Endothelial cell of umbilical vein (primary cell): Measurements from ENCODE around the gene FCN2. TPM values are rescaled to one million over a fixed set of nuclear protein-coding genes. Genes with fewer than 3 reads are reported as not detected.

ENCODE experiments used
- BruUV-seq: library from RNA; stranded (reverse); fragments of 400-500 nt; replicated peaks from 2 replicates; lab custom pipeline; 2021; lab: Mats Ljungman, UMichigan
- CTCF ChIA-PET: fragments of 300-600, 350-600 bp; sonication (Branson Sonifier 250); formaldehyde crosslinking; loops from one replicate; lab custom pipeline; 2021; ENCODE audit warnings: antibody characterized with exemption, inconsistent platforms; lab: Charles Lee
- POLR2A ChIA-PET: fragments of 300-600, 350-600 bp; sonication (Branson Sonifier 250); formaldehyde crosslinking; loops from one replicate; lab custom pipeline; 2021; ENCODE audit warnings: antibody characterized with exemption, inconsistent platforms; lab: Charles Lee
- DNase-seq: peaks from one replicate; pipeline ENCODE4 v3.0.0-alpha.2; 2011; ENCODE audit warnings: low read depth, low spot score
- FAIRE-seq: peaks from 2 replicates; lab custom pipeline; 2011; peaks lifted over from hg19 to GRCh38; lab: Jason Lieb, UNC
- H2AFZ ChIP-seq: 2 replicates; pipeline ENCODE4 v1.6.0; 2012; ENCODE audit warnings: low read depth, low read length, control low read depth, inconsistent platforms
- H3K27ac ChIP-seq: 2 replicates; pipeline ENCODE4 v1.5.1; 2011; ENCODE audit warnings: low read depth, mild to moderate bottlenecking, control low read depth, low read length, moderate library complexity; ENCODE audit not compliant: insufficient read depth
- H3K27me3 ChIP-seq, 2 experiments: 2 replicates each; pipeline versions ENCODE4 v1.6.0 to v1.6.1; 2011; ENCODE audit warnings: low read length in 2 of 2, mixed read lengths in 1 of 2; ENCODE audit not compliant: control insufficient read depth in 2 of 2, insufficient read depth in 2 of 2
- H3K36me3 ChIP-seq, 2 experiments: 2 replicates in 1 of 2; 3 replicates in 1 of 2; pipeline ENCODE4 v1.5.1; 2011; ENCODE audit warnings: low read length in 2 of 2, mild to moderate bottlenecking in 1 of 2, moderate library complexity in 1 of 2; ENCODE audit not compliant: control insufficient read depth in 2 of 2, insufficient read depth in 2 of 2; ENCODE audit errors: extremely low read depth in 1 of 2
- H3K4me1 ChIP-seq: 3 replicates; pipeline ENCODE4 v1.5.1; 2011; ENCODE audit warnings: mild to moderate bottlenecking, low read length; ENCODE audit not compliant: control insufficient read depth, insufficient read depth; ENCODE audit errors: extremely low read depth
- H3K4me2 ChIP-seq: 2 replicates; pipeline ENCODE4 v1.6.1; 2011; ENCODE audit warnings: low read length, control low read depth, mixed read lengths; ENCODE audit not compliant: insufficient read depth
- H3K4me3 ChIP-seq, 3 experiments: fragments of 200-600 bp in 1 of 3; sonication (generic), shearing (Covaris generic) in 1 of 3; replicated peaks in 1 of 3; 2 replicates each; pipeline ENCODE4 v1.5.1; 2011 to 2016; ENCODE audit warnings: control low read depth in 3 of 3, low read length in 3 of 3, mild to moderate bottlenecking in 2 of 3, inconsistent platforms in 1 of 3, low read depth in 1 of 3, moderate library complexity in 1 of 3; ENCODE audit not compliant: insufficient read depth in 1 of 3
- H3K79me2 ChIP-seq: 2 replicates; pipeline ENCODE4 v1.6.0; 2012; ENCODE audit warnings: low read length, inconsistent platforms; ENCODE audit not compliant: control insufficient read depth, insufficient read depth
- H3K9ac ChIP-seq: replicated peaks from 2 replicates; pipeline ENCODE3; 2011; ENCODE audit warnings: low read length, control low read depth; ENCODE audit not compliant: insufficient read depth; ENCODE audit errors: extremely low read depth
- H3K9me1 ChIP-seq: replicated peaks from 3 replicates; pipeline ENCODE4 v1.6.0; 2011; ENCODE audit warnings: mild to moderate bottlenecking, low read length; ENCODE audit not compliant: control insufficient read depth, insufficient read depth; ENCODE audit errors: extremely low read depth
- H3K9me3 ChIP-seq: replicated peaks from 2 replicates; pipeline ENCODE4 v1.5.1; 2012; ENCODE audit warnings: low read length, inconsistent platforms; ENCODE audit not compliant: control insufficient read depth, insufficient read depth
- H4K20me1 ChIP-seq: replicated peaks from 2 replicates; pipeline ENCODE3; 2011; ENCODE audit warnings: mild to moderate bottlenecking, low read length; ENCODE audit not compliant: control insufficient read depth, insufficient read depth; ENCODE audit errors: extremely low read depth
- CTCF ChIP-seq, 2 donors: IDR thresholded peaks; 1 replicate in 1 of 2; 2 replicates in 1 of 2; pipeline ENCODE4 v1.5.1; 2011; ENCODE audit warnings: low read length in 2 of 2, mild to moderate bottlenecking in 2 of 2, moderate library complexity in 2 of 2, control low read depth in 1 of 2, inconsistent platforms in 1 of 2, low read depth in 1 of 2; ENCODE audit not compliant: insufficient read depth in 1 of 2; ENCODE audit errors: extremely low read depth in 1 of 2
- EZH2 ChIP-seq: IDR thresholded peaks from 2 replicates; pipeline ENCODE4 v1.6.1; 2012; ENCODE audit warnings: borderline replicate concordance, low read depth, mild to moderate bottlenecking, moderate library complexity, low read length, inconsistent platforms; ENCODE audit not compliant: severe bottlenecking
- FOS ChIP-seq: IDR thresholded peaks from 2 replicates; pipeline ENCODE4 v1.6.1; 2011; ENCODE audit warnings: mild to moderate bottlenecking, low read length, moderate library complexity, borderline replicate concordance; ENCODE audit not compliant: insufficient read depth
- GATA2 ChIP-seq: IDR thresholded peaks from 2 replicates; pipeline ENCODE4 v1.7.0; 2011; ENCODE audit warnings: low read depth, mild to moderate bottlenecking, moderate library complexity, mixed read lengths, low read length; ENCODE audit not compliant: insufficient read length, insufficient read depth
- JUN ChIP-seq: IDR thresholded peaks from 2 replicates; pipeline ENCODE4 v1.6.1; 2011; ENCODE audit warnings: borderline replicate concordance, low read depth; ENCODE audit not compliant: insufficient read length, insufficient read depth
- MAX ChIP-seq: IDR thresholded peaks from 2 replicates; pipeline ENCODE4 v1.6.1; 2011; ENCODE audit not compliant: insufficient read depth, insufficient read length
- MYC ChIP-seq: IDR thresholded peaks from one replicate; pipeline ENCODE4 v1.6.1; 2011; ENCODE audit warnings: mild to moderate bottlenecking, low read depth, low read length
- POLR2A ChIP-seq: IDR thresholded peaks from 2 replicates; pipeline ENCODE4 v1.6.1; 2012; ENCODE audit warnings: low read depth, mild to moderate bottlenecking, control low read depth, low read length
- POLR2AphosphoS5 ChIP-seq: IDR thresholded peaks from 2 replicates; pipeline ENCODE4 v1.6.1; 2012; ENCODE audit warnings: low read depth, mild to moderate bottlenecking, control low read depth, low read length, moderate library complexity; ENCODE audit not compliant: insufficient read depth
- dilution Hi-C: fragments of 300-500 bp; cut with MboI; formaldehyde crosslinking; loops from one replicate; pipeline ENCODE4 v1.15.0; 2019; ENCODE audit warnings: low sequenced_read_pairs; ENCODE audit not compliant: extremely low pct_ligation_motif_present
- intact Hi-C: fragments of 100-400 bp; cut with micrococcal nuclease; formaldehyde crosslinking; loops from one replicate; pipeline ENCODE4 v1.10.0; 2022
- polyA plus RNA-seq, 4 experiments: library from polyadenylated mRNA; depleted of rRNA in 3 of 4; stranded (reverse) in 3 of 4; unstranded in 1 of 4; fragments of >200 nt; gene quantifications; 2 replicates each; pipeline versions ENCODE4 v1.2.1 to v1.2.3, GENCODE V29; 2011 to 2012; ENCODE audit warnings: missing spikeins in 1 of 4
- total RNA-seq: library from RNA; stranded (reverse); gene quantifications from 2 replicates; pipeline ENCODE4 v1.2.3, GENCODE V29; 2021

Gene FCN2
- total and polyA plus RNA-seq, 2 donors (not counting 3 experiments of a cell fraction or from before 2014, with no cell fraction given) = not detected

DNA sequence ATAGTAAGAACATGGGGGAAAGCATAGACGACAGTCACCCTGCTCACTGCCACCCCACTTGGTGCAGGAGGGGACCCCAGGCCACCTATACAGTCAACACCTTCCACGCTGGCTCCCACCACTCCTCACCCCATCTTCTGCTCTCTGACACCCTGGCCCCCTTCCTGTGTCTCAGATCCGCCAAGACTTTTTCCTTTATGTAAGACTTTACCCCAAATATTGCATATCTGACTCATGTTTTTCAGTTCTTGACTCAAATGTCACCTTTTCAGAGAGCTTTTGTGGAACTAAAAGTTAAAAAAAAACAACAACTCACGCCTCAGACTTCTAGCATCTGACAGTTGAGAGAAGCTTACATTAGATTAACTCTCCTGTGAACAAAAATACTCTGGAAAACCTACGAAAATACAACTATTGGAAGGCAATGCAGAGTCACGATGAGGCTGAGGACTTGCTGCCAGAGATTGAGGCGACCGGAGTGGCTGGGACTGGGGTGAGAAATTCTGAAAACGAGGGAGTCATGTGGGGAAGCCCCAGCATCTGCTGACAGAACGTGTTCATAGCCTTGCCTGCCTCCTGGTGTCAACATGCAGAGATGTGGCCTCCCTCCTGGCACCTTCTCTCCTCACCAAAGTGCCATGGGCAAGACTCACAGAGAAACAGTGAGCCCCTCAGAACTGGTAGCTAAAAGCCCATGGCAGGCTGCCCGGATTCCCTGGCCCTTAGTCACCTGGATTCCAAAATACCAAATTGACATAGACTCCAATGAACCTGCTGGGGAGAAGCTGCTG lies 22.4 kb upstream of the FCN2 start:
- Histone ChIP-seq H3K4me2 (no peak overlapping the region), H3K9ac (no peak overlapping the region), H3K79me2 (no peaks in the 10 kb centered on the region), H4K20me1 (no peaks in the 10 kb centered on the region), H3K9me3 (no peaks in the 10 kb centered on the region), H3K4me3 (no peak overlapping the region), H3K9me1 (no peaks in the 10 kb centered on the region), H3K27ac (no peak overlapping the region), H3K36me3 (no peaks in the 10 kb centered on the region), H2AFZ (no peak overlapping the region), H3K4me1 (no peaks in the 10 kb centered on the region), H3K27me3 (no peaks in the 10 kb centered on the region)
- BruUV-seq = no TSS peak
- dilution Hi-C loops (no loop called here), intact Hi-C loops (no loop called here)
- ChIA-PET POLR2A (no interaction called here), CTCF (no interaction called here)
- TF ChIP-seq MAX = no peak
- TF ChIP-seq POLR2AphosphoS5 = no peak
- no peak for TF ChIP-seq EZH2
- no peak for TF ChIP-seq POLR2A
- no peak for TF ChIP-seq CTCF (IDR thresholded peaks at IDR 0.05; ENCODE audit: extremely low read depth in 1 of 2, insufficient read depth in 1 of 2, low read depth in 1 of 2, low read length in 2 of 2)
- no peak for TF ChIP-seq JUN
- TF ChIP-seq FOS = no peak
- TF ChIP-seq GATA2 = no peak
- no peak for TF ChIP-seq MYC
- FAIRE-seq (no peak), DNase-seq (no peak)
